ENCODE results near the gene CAPNS2.

CAPNS2 gene

DNA sequence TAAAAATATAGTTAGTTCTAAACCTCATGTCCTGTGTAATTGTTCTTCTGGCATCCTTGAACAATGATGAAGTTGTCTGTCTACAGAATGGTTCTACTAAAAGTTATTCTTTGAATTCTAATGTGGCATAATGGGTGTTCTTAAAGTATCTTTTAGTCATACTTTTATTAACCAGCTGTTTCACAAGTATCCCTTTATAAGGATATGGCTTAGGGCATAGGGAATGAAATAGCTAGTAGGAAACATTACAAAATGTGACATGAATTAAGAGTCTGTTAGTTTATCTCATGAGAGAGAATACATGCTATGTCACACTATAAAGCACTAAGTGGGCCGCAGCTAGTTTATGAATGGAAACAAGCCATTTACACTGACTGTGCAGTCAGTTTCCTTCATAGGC is 26.3 kb upstream of the CAPNS2 start:
- no peak for TF ChIP-seq EP300 (IDR thresholded peaks at IDR 0.05; ENCODE audit: borderline replicate concordance)
- TF ChIP-seq, protein P1, sequence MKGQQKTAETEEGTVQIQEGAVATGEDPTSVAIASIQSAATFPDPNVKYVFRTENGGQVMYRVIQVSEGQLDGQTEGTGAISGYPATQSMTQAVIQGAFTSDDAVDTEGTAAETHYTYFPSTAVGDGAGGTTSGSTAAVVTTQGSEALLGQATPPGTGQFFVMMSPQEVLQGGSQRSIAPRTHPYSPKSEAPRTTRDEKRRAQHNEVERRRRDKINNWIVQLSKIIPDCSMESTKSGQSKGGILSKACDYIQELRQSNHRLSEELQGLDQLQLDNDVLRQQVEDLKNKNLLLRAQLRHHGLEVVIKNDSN (IDR thresholded peaks at IDR 0.05), result no peak

DNA sequence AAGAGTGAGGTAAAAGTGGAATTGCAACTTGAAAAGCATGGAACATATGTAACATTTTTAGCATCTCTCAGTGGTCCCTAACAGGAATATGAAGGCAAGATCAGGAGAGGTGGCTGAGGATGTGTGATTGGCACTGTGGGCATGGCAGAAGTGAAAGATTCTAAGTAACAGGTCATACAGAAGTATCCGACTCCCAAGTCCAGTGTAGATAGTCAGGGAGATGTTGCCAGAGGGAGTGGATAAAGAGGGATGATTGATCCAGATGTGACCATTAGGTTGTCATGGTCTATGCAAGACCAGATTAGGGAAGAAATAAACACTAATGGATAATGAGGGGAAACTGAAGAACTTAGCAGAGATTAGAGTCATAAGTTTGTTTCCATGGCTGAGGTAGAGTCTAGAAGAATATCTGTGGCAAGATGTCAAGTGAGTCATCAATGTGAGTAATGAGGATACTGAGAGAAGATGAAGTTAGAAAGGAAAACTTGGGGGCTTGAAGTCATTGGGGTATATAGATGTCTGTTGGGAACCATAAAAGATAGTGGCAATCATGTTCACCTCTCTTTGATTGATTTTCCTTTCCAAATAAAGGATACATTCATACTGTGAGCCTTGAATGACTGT is 23.9 kb upstream of the CAPNS2 start:
- TF ChIP-seq YY1 (IDR thresholded peaks at IDR 0.05; ENCODE audit: low read depth), result no peak
- no peak for TF ChIP-seq RAD21 (IDR thresholded peaks at IDR 0.05; ENCODE audit: low read depth)
- TF ChIP-seq TEAD4 (IDR thresholded peaks at IDR 0.05), result no peak
- TF ChIP-seq ZBTB7A (IDR thresholded peaks at IDR 0.05; ENCODE audit: low read depth), result no peak
- TF ChIP-seq EP300 (IDR thresholded peaks at IDR 0.05; ENCODE audit: borderline replicate concordance), result no peak
- TF ChIP-seq TCF12 (IDR thresholded peaks at IDR 0.05; ENCODE audit: low read depth), result no peak
- no peak for TF ChIP-seq FOXM1 (IDR thresholded peaks at IDR 0.05; ENCODE audit: borderline replicate concordance, low read depth)
- TF ChIP-seq NFIC (IDR thresholded peaks at IDR 0.05), result no peak

DNA sequence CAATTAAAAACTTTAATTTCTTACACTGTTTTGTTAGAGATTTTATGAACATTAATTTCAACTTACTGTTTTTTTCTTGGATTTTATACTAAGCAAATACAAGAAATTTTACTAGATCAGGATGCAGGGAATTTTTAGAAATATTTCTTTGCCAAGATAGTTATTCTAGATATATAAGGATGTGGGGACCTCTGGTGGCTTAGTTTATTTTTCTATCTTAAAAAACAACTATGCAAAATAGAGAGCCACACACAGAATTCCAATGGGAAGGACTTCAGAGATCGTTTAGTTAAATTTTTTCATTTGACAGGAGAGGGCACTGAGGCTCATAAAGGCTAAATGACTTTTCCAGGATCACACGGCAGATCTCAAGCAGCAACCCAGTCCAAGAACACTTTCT is 23.0 kb upstream of the CAPNS2 start:
- TF ChIP-seq, protein P1 (IDR thresholded peaks at IDR 0.05), result no peak
- no peak for TF ChIP-seq NFIC (IDR thresholded peaks at IDR 0.05)
- TF ChIP-seq FOXM1 (IDR thresholded peaks at IDR 0.05; ENCODE audit: borderline replicate concordance, low read depth), result no peak
- TF ChIP-seq, protein P2, sequence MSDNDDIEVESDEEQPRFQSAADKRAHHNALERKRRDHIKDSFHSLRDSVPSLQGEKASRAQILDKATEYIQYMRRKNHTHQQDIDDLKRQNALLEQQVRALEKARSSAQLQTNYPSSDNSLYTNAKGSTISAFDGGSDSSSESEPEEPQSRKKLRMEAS (IDR thresholded peaks at IDR 0.05), result no peak
- peak; percentile 12; the same call in 1 of the 2 replicates for TF ChIP-seq RAD21 (IDR thresholded peaks at IDR 0.05; ENCODE audit: low read depth)
- TF ChIP-seq YY1 (IDR thresholded peaks at IDR 0.05; ENCODE audit: low read depth), result no peak

DNA sequence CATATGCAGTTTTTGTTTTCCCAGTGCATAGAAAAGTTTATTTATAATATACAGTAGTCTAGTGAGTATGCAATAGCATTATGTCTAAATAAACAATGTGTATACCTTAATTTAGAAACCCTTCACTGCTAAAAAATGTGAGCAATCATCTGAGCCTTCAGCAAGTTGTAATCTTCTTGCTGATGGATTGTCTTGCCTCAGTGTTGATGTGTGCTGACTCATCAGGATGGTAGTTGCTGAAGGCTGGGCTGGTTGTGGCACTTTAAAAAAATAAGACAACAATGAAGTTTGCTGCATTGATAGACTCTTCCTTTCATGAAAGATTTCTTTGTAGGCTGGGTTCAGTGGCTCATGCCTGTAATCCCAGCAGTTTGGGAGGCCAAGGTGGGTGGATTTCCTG is 13.9 kb upstream of the CAPNS2 start:
- no peak for TF ChIP-seq YY1 (IDR thresholded peaks at IDR 0.05; ENCODE audit: low read depth)
- no peak for TF ChIP-seq FOXM1 (IDR thresholded peaks at IDR 0.05; ENCODE audit: borderline replicate concordance, low read depth)
- TF ChIP-seq, protein P3, sequence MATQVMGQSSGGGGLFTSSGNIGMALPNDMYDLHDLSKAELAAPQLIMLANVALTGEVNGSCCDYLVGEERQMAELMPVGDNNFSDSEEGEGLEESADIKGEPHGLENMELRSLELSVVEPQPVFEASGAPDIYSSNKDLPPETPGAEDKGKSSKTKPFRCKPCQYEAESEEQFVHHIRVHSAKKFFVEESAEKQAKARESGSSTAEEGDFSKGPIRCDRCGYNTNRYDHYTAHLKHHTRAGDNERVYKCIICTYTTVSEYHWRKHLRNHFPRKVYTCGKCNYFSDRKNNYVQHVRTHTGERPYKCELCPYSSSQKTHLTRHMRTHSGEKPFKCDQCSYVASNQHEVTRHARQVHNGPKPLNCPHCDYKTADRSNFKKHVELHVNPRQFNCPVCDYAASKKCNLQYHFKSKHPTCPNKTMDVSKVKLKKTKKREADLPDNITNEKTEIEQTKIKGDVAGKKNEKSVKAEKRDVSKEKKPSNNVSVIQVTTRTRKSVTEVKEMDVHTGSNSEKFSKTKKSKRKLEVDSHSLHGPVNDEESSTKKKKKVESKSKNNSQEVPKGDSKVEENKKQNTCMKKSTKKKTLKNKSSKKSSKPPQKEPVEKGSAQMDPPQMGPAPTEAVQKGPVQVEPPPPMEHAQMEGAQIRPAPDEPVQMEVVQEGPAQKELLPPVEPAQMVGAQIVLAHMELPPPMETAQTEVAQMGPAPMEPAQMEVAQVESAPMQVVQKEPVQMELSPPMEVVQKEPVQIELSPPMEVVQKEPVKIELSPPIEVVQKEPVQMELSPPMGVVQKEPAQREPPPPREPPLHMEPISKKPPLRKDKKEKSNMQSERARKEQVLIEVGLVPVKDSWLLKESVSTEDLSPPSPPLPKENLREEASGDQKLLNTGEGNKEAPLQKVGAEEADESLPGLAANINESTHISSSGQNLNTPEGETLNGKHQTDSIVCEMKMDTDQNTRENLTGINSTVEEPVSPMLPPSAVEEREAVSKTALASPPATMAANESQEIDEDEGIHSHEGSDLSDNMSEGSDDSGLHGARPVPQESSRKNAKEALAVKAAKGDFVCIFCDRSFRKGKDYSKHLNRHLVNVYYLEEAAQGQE (IDR thresholded peaks at IDR 0.05; ENCODE audit: low read depth), result no peak
- no peak for TF ChIP-seq EGR1 (IDR thresholded peaks at IDR 0.05)

DNA sequence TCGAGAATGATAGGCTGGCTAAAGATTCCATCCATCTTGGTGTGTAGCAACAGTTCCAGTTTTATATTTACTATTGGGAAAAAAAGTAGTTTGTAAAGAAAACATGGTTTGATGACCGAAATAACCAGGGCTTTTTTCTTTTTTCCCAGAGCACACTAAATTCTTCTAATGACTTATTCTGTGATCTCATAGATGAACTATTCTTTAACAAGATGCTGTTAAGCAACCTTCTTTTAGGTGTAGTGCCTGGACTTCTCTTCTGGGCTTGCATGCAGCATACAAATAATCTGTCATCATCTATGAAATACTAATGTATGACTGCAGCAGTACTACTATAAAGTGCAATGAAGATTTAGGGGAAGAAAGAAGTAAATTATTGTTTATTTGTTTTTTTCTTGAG is 11.0 kb upstream of the CAPNS2 start:
- TF ChIP-seq EGR1 (IDR thresholded peaks at IDR 0.05), result no peak
- no peak for TF ChIP-seq ZBTB7A (IDR thresholded peaks at IDR 0.05; ENCODE audit: low read depth)
- TF ChIP-seq, protein P1 (IDR thresholded peaks at IDR 0.05), result no peak

DNA sequence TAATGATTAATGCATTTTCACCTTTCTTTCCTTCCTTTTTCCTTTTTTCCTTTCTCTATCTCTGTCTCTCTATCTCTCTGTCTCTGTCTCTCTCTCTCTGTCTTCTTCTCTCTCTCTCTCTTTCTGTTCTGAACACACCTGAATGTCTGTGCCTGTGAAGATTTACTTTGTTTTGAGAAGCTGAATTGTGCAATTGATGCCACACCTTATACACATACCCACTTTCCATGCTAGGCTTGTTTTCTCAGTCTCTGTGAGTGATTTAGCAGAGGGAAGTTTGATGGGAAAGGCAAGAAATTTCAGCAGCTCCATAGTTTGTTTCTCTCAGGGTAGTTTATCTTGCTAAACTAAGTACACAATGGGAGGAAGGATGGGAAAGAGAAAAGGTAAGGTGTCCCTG is 9.3 kb upstream of the CAPNS2 start:
- TF ChIP-seq, protein P3 (IDR thresholded peaks at IDR 0.05; ENCODE audit: low read depth), result no peak
- no peak for TF ChIP-seq TCF12 (IDR thresholded peaks at IDR 0.05; ENCODE audit: low read depth)
- TF ChIP-seq, protein P1 (IDR thresholded peaks at IDR 0.05), result no peak
- no peak for TF ChIP-seq TAF1 (IDR thresholded peaks at IDR 0.05; ENCODE audit: low read depth)
- TF ChIP-seq YY1 (IDR thresholded peaks at IDR 0.05; ENCODE audit: low read depth), result no peak
- TF ChIP-seq CEBPB (IDR thresholded peaks at IDR 0.05), result no peak

DNA sequence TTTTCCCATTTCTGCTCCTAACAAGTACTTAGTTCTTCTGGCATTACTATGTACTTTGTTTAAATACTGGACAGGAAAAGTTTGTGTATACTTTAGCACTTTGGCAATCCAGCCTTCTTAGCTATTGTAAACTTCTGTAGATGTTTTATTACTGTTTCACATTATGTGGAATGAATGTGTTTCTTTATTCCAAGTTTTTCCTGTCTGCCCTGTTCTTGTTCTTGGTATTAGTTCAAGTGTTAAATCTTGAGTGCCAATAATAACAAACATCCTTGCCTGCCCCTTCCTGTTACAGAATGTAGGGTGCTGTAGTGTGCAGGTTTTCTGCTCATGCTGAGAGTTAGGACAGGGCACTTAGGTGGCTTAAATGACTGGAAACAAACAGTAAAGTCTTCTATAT is 7.3 kb upstream of the CAPNS2 start:
- TF ChIP-seq YY1 (IDR thresholded peaks at IDR 0.05; ENCODE audit: low read depth) (no peak), TEAD4 (IDR thresholded peaks at IDR 0.05) (no peak), NFIC (IDR thresholded peaks at IDR 0.05) (no peak), TCF12 (IDR thresholded peaks at IDR 0.05; ENCODE audit: low read depth) (no peak), FOXM1 (IDR thresholded peaks at IDR 0.05; ENCODE audit: borderline replicate concordance, low read depth) (no peak), CEBPB (IDR thresholded peaks at IDR 0.05) (no peak), CREB1 (IDR thresholded peaks at IDR 0.05; ENCODE audit: low read depth) (no peak), ZBTB7A (IDR thresholded peaks at IDR 0.05; ENCODE audit: low read depth) (no peak), RAD21 (IDR thresholded peaks at IDR 0.05; ENCODE audit: low read depth) (no peak), EP300 (IDR thresholded peaks at IDR 0.05; ENCODE audit: borderline replicate concordance) (no peak), TAF1 (IDR thresholded peaks at IDR 0.05; ENCODE audit: low read depth) (no peak), EGR1 (IDR thresholded peaks at IDR 0.05) (no peak)
- TF ChIP-seq, protein P3 (IDR thresholded peaks at IDR 0.05; ENCODE audit: low read depth), result no peak
- TF ChIP-seq, protein P2 (IDR thresholded peaks at IDR 0.05), result no peak
- TF ChIP-seq, protein P1 (IDR thresholded peaks at IDR 0.05), result no peak
